Measurements from ENCODE around the gene IL17RE.

- no peak for TF ChIP-seq EP300 (IDR thresholded peaks at IDR 0.05)
- TF ChIP-seq POLR2A (IDR thresholded peaks at IDR 0.05; ENCODE audit: low read depth), result no peak
- TF ChIP-seq CTCF (IDR thresholded peaks at IDR 0.05), result no peak
- TF ChIP-seq POLR2AphosphoS5 (IDR thresholded peaks at IDR 0.05), result no peak
Observed at GRCh38 chr3:9870978-9871377, 31.7 kb upstream of the IL17RE start.

All from esophagus muscularis mucosa (tissue), 4 donors.